IPS-NIHi7 (cell line): ENCODE data around the gene ZDHHC9.

Experiments used
- DNase-seq: peaks from one replicate; pipeline ENCODE4 v3.0.0; 2012; ENCODE audit warnings: mixed read lengths; ENCODE audit errors: extremely low spot score

The ZDHHC9 gene

GRCh38 chrX:129786210-129786651, 57.5 kb downstream of the ZDHHC9 start:
- DNase-seq = no peak

GRCh38 chrX:129785160-129785947, 58.3 kb downstream of the ZDHHC9 start:
- DNase-seq = no peak

GRCh38 chrX:129784371-129784770, 59.3 kb downstream of the ZDHHC9 start:
- no peak for DNase-seq

- no peak for DNase-seq
These were observed 60.4 kb downstream of the ZDHHC9 start for GRCh38 chrX:129783291-129783713.

GRCh38 chrX:129782706-129783105, 61.0 kb downstream of the ZDHHC9 start:
- DNase-seq = no peak

GRCh38 chrX:129781680-129782495, 61.8 kb downstream of the ZDHHC9 start:
- no peak for DNase-seq

GRCh38 chrX:129781134-129781672, 62.5 kb downstream of the ZDHHC9 start:
- DNase-seq = peak; percentile 68

GRCh38 chrX:129780441-129781105, 63.1 kb downstream of the ZDHHC9 start:
- DNase-seq = no peak

- no peak for DNase-seq
These were observed 63.9 kb downstream of the ZDHHC9 start, which contains the start of gene SASH3 for GRCh38 chrX:129779747-129780146. TSS of gene SASH3 (plus strand) at chrX:129779949. CDS start at chrX:129780098, 149 bp downstream.

GRCh38 chrX:129779086-129779672, 64.5 kb downstream of the ZDHHC9 start:
- DNase-seq = no peak

- DNase-seq = no peak
These were observed 66.3 kb downstream of the ZDHHC9 start for GRCh38 chrX:129777218-129778030.

GRCh38 chrX:129773649-129774458, 69.8 kb downstream of the ZDHHC9 start:
- DNase-seq = no peak

- no peak for DNase-seq
These were observed 70.8 kb downstream of the ZDHHC9 start for GRCh38 chrX:129772796-129773431.

- no peak for DNase-seq
These were observed 72.3 kb downstream of the ZDHHC9 start for GRCh38 chrX:129771266-129771995.

- no peak for DNase-seq
These were observed 74.1 kb downstream of the ZDHHC9 start for GRCh38 chrX:129769467-129770154.

GRCh38 chrX:129768586-129769466, 74.9 kb downstream of the ZDHHC9 start:
- DNase-seq = no peak

- DNase-seq = no peak
These were observed 75.5 kb downstream of the ZDHHC9 start for GRCh38 chrX:129768186-129768585.
